Measurements from ENCODE around the gene ITGA11. TPM values are rescaled to one million over a fixed set of nuclear protein-coding genes. Genes with fewer than 3 reads are reported as not detected.

ITGA11 gene
- total RNA-seq, 1 donor from 2014 or later = 7.1 TPM

DNA sequence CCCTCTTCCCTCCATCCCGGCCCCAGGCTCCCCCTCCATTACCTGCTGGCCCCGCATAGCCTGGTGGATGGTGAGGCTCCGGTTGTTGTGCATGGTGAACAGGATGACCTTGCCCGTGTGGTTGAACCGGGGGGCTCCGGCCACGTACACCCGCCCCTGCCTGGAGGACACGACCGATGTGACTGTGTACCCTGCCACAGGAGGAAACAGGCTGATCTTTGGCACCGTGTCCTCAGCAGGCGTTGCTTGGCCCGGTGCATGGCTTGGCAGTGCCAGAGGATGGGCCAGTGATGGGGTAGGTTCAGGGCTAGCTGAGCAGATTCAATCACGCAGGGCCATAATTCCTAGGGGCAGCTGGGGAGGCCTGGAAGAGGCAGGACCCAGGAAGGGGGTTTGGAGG, 96.3 kb downstream of the ITGA11 start:
- peaks cover 19% of the 10 kb centered on the region for H3K4me1 ChIP-seq

GRCh38 chr15:68335251-68335650, 96.7 kb downstream of the ITGA11 start:
- no peak overlapping the region for H3K4me3 ChIP-seq
- H3K9me3 ChIP-seq = no peaks in the 10 kb centered on the region
- no peak for TF ChIP-seq CTCF (IDR thresholded peaks at IDR 0.05)
- DNase-seq (no peak), ATAC-seq (no peak)
- peaks cover 19% of the 10 kb centered on the region for H3K4me1 ChIP-seq
- H3K27me3 ChIP-seq = no peaks in the 10 kb centered on the region
- peak overlapping the region; percentile 2 for H3K27ac ChIP-seq
- H3K36me3 ChIP-seq = no peaks in the 10 kb centered on the region
- intact Hi-C loops (cut with DNase I) = no loop called here

More for the DNA sequence above, 96.3 kb downstream of the ITGA11 start:
- no peak for TF ChIP-seq CTCF (IDR thresholded peaks at IDR 0.05)
- Histone ChIP-seq H3K27ac (no peak overlapping the region), H3K4me3 (no peak overlapping the region), H3K9me3 (no peaks in the 10 kb centered on the region), H3K27me3 (no peaks in the 10 kb centered on the region), H3K36me3 (no peaks in the 10 kb centered on the region)
- ATAC-seq = no peak
- intact Hi-C loops (cut with DNase I) = no loop called here
- no peak for DNase-seq

- Histone ChIP-seq H3K27ac (peak overlapping the region; percentile 6), H3K4me1 (peaks cover 19% of the 10 kb centered on the region), H3K36me3 (no peaks in the 10 kb centered on the region), H3K4me3 (no peak overlapping the region), H3K9me3 (no peaks in the 10 kb centered on the region), H3K27me3 (no peaks in the 10 kb centered on the region)
- no peak for TF ChIP-seq CTCF (IDR thresholded peaks at IDR 0.05)
- DNase-seq (no peak), ATAC-seq (no peak)
- intact Hi-C loops (cut with DNase I) = no loop called here
Observed at GRCh38 chr15:68334661-68335124, 97.3 kb downstream of the ITGA11 start.

GRCh38 chr15:68333775-68334470, 98.0 kb downstream of the ITGA11 start:
- Histone ChIP-seq H3K9me3 (no peaks in the 10 kb centered on the region), H3K4me1 (peaks cover 19% of the 10 kb centered on the region), H3K27ac (peak overlapping the region; percentile 6), H3K4me3 (no peak overlapping the region), H3K27me3 (no peaks in the 10 kb centered on the region), H3K36me3 (no peaks in the 10 kb centered on the region)
- no peak for TF ChIP-seq CTCF (IDR thresholded peaks at IDR 0.05)
- ATAC-seq = peak; percentile 75
- peak; percentile 81 for DNase-seq
- intact Hi-C loops (cut with DNase I) = no loop called here

DNA sequence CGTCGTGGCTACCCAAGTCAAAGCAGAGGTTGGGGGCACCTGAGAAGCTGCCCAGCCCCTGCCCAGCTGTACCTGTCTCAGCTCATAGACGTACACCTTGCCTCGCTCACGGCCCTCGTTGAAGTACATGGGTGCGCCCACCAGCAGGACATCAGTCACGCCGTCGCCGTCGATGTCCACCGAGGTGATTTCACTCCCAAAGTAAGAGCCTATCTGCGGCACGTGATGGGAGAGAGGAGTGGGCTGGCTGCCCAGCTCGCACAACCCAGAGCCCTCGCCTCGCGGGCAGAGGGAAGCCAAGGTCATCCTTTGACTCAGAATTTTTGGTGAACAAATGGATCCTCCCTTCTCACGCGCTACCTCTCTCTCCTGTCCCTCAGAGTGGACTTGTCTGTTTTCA, 99.7 kb downstream of the ITGA11 start:
- Histone ChIP-seq H3K4me1 (peaks cover 19% of the 10 kb centered on the region), H3K4me3 (no peak overlapping the region), H3K36me3 (no peaks in the 10 kb centered on the region), H3K9me3 (no peaks in the 10 kb centered on the region), H3K27ac (no peak overlapping the region), H3K27me3 (no peaks in the 10 kb centered on the region)
- TF ChIP-seq CTCF (IDR thresholded peaks at IDR 0.05) = no peak
- intact Hi-C loops (cut with DNase I) = no loop called here
- ATAC-seq (no peak), DNase-seq (peak; percentile 59)
